Right atrium auricular region (tissue), 2 donors: ENCODE measurements around the gene TMEM171. TPM values are rescaled to one million over a fixed set of nuclear protein-coding genes. Genes with fewer than 3 reads are reported as not detected.

ENCODE experiments used
- DNase-seq: peaks from one replicate; pipeline ENCODE4 v3.0.0-alpha.2; 2019; ENCODE audit warnings: low spot score
- H3K27ac ChIP-seq, 2 donors: fragments of 200-600 bp; sonication (generic); 1 replicate in 1 of 2; 2 replicates in 1 of 2; pipeline ENCODE4 v1.5.1; 2016 to 2019
- H3K27me3 ChIP-seq, 2 donors: fragments of 200-600 bp; sonication (generic); one replicate each; pipeline versions ENCODE4 v1.5.1 to v1.6.0; 2017 to 2019
- H3K36me3 ChIP-seq: fragments of 200-600 bp; sonication (generic); one replicate; pipeline ENCODE4 v1.5.1; 2016
- H3K4me1 ChIP-seq, 2 donors: fragments of 200-600 bp; sonication (generic); one replicate each; pipeline versions ENCODE4 v1.5.1 to v1.6.0; 2017 to 2019
- H3K4me3 ChIP-seq, 2 donors: fragments of 200-600 bp; sonication (generic); 1 replicate in 1 of 2; 2 replicates in 1 of 2; pipeline ENCODE4 v1.5.1; 2017 to 2019; ENCODE audit warnings: mild to moderate bottlenecking in 1 of 2, moderate library complexity in 1 of 2
- H3K9me3 ChIP-seq, 2 donors: fragments of 200-600 bp; sonication (generic); one replicate each; pipeline ENCODE4 v1.5.1; 2019
- total RNA-seq, 2 donors: library from RNA; depleted of rRNA; stranded (reverse); fragments of >200 nt; gene quantifications; one replicate each; pipeline ENCODE4 v1.1.0, GENCODE V29; 2016
- TF ChIP-seq, protein P1 (sequence below), 2 donors: fragments of 200-600 bp; sonication (generic); IDR thresholded peaks; one replicate each; pipeline ENCODE4 v1.5.1; 2019; ENCODE audit warnings: antibody characterized with exemption in 2 of 2

The TMEM171 gene
- total RNA-seq, 2 donors from 2014 or later: 0.59 TPM; not detected in 1

DNA sequence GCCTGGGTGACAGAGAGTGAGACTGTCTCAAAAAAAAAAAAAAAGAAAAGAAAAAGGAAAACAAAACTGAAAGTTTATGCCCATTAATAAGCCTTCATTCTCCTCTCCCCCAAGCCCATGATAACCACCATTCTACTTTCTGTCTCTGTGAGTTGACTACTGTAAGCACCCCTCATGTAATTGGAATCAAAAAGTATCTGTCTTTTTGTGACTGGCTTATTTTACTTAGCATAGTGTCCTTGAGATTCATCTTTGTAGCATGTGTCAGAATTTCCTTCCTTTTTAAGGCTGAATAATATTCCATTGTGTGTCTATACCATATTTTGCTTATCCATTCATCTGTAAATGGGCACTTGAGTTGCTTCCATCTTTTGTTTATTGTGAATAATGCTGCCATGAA, 14.0 kb upstream of the TMEM171 start:
- Histone ChIP-seq H3K9me3 (peaks cover 0 to 9% of the 10 kb centered on the region in 2 donors), H3K4me3 (no peak overlapping the region), H3K27ac (no peak overlapping the region), H3K4me1 (no peaks in the 10 kb centered on the region), H3K27me3 (no peaks in the 10 kb centered on the region), H3K36me3 (no peaks in the 10 kb centered on the region)
- TF ChIP-seq, protein P1, sequence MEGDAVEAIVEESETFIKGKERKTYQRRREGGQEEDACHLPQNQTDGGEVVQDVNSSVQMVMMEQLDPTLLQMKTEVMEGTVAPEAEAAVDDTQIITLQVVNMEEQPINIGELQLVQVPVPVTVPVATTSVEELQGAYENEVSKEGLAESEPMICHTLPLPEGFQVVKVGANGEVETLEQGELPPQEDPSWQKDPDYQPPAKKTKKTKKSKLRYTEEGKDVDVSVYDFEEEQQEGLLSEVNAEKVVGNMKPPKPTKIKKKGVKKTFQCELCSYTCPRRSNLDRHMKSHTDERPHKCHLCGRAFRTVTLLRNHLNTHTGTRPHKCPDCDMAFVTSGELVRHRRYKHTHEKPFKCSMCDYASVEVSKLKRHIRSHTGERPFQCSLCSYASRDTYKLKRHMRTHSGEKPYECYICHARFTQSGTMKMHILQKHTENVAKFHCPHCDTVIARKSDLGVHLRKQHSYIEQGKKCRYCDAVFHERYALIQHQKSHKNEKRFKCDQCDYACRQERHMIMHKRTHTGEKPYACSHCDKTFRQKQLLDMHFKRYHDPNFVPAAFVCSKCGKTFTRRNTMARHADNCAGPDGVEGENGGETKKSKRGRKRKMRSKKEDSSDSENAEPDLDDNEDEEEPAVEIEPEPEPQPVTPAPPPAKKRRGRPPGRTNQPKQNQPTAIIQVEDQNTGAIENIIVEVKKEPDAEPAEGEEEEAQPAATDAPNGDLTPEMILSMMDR (IDR thresholded peaks at IDR 0.05): no peak
- no peak for DNase-seq

DNA sequence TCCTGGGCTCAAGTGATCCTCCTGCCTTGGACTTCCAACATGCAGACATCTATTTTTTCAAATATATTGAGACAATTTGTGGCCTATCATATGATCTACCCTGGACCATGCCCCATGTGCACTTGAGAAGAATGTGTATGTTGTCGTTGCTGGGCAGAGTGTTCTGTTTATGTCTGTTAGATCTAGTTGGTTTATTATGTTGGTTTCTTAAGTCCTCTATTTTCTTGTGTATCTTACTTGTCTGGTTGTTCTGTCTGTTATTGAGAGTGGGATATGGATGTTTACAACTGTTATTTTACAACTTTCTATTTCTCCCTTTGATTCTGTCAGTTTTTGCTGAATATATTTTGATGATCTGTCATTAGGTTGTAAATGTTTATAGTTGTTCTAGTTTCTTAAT, 10.2 kb upstream of the TMEM171 start:
- no peak for DNase-seq
- Histone ChIP-seq H3K4me1 (no peaks in the 10 kb centered on the region), H3K4me3 (no peak overlapping the region), H3K27me3 (no peaks in the 10 kb centered on the region), H3K27ac (no peak overlapping the region), H3K9me3 (peaks cover 0 to 9% of the 10 kb centered on the region in 2 donors), H3K36me3 (no peaks in the 10 kb centered on the region)
- TF ChIP-seq, protein P1 (IDR thresholded peaks at IDR 0.05): no peak

DNA sequence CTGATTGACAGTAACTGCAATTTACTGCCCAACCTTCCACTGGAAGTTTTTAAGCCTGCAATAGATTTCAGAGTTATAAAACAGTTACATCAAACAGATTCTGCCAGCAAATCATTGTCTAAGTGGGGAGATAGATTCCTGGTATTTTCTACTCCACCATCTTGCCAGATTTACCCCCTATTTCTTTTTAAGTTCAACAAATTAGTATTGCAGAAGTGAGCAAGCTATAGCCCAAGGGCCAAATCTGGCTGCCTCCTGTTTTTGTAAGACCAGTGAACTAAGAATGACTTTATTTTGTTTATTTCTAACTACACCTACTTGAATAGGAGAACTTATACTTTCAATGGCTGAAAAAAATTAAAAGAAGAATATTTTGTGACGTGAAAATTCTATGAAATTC, 8.8 kb upstream of the TMEM171 start:
- DNase-seq: no peak
- H3K36me3 ChIP-seq: no peaks in the 10 kb centered on the region
- TF ChIP-seq, protein P1 (IDR thresholded peaks at IDR 0.05): no peak
- no peaks in the 10 kb centered on the region for H3K4me1 ChIP-seq
- H3K27ac ChIP-seq: no peak overlapping the region
- peaks cover 0 to 9% of the 10 kb centered on the region in 2 donors for H3K9me3 ChIP-seq
- H3K4me3 ChIP-seq: no peak overlapping the region
- no peaks in the 10 kb centered on the region for H3K27me3 ChIP-seq

DNA sequence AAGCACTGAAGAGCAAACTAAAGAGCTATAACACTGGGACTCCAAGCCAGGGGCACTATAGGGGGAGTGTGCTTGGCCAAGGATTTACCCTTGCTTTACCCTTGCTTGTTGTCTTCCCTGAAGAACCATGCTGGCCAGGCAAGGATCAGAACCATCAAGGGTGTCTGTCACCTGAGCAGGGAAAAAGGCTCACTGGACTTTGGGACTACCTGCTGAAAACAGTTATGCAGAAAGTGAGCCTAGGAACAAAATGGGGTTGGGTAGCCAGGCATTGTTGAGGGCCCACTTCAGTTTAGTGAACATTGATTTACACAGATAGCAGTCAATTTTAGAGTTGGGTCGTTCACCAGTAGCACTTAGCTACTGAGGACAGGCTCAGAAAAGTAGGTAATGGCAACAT, 8.0 kb upstream of the TMEM171 start:
- Histone ChIP-seq H3K4me1 (no peaks in the 10 kb centered on the region), H3K27me3 (no peaks in the 10 kb centered on the region), H3K36me3 (no peaks in the 10 kb centered on the region), H3K4me3 (no peak overlapping the region), H3K27ac (no peak overlapping the region), H3K9me3 (peaks cover 0 to 9% of the 10 kb centered on the region in 2 donors)
- no peak for DNase-seq
- TF ChIP-seq, protein P1 (IDR thresholded peaks at IDR 0.05): no peak

DNA sequence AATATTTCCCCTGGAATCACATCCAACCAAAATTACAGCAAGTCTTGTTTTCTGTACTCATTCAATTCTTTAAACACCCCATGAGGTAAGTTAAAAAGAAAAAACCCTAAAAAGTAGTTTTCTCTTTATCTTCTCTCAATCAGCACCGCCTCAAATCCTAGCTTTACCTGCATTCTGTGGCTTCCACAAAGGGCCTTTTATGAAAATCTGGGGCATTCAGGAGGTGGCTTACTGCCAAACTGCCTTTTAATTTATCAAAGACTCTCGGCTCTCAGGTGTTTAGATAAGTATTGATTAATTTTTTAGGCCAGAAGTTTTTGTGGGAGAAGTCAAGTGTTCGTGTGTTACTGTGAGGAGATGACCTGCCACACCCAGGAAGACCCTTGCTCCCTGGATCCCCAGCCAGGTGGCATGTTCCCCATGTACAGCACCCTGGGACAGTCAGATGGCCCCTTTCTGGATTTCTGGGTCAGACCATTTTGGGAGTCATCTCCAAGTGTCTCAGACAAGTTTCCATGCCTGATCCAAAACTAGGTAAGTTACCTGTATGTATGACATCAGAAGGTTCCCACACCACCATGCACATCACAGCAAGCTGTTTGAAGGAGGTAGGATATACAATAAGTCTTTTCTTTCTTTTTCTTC, 6.2 kb upstream of the TMEM171 start:
- Histone ChIP-seq H3K4me3 (no peak overlapping the region), H3K27me3 (no peaks in the 10 kb centered on the region), H3K27ac (no peak overlapping the region), H3K36me3 (no peaks in the 10 kb centered on the region), H3K9me3 (no peaks in the 10 kb centered on the region), H3K4me1 (no peaks in the 10 kb centered on the region)
- TF ChIP-seq, protein P1 (IDR thresholded peaks at IDR 0.05): no peak
- DNase-seq: no peak
